CD4-positive, alpha-beta T cell treated with Interleukin-2 at 100 ng/mL for 4 hours (primary cell): Measurements from ENCODE around the gene SALL3.
"Not testable (repeated sequence)": the region's sequence is repeated elsewhere in the genome, so short reads cannot be mapped to it uniquely, and the experiment has no call there.

Experiments used
- DNase-seq: peaks from one replicate; pipeline ENCODE4 v3.0.0-alpha.2; 2020; ENCODE audit warnings: low spot score

The SALL3 gene

GRCh38 chr18:78979730-78980278 is at the start of gene SALL3:
SALL3 (plus strand) TSS chr18:78979818; CDS start chr18:78980275, 457 bp downstream.
- DNase-seq: no peak

DNA sequence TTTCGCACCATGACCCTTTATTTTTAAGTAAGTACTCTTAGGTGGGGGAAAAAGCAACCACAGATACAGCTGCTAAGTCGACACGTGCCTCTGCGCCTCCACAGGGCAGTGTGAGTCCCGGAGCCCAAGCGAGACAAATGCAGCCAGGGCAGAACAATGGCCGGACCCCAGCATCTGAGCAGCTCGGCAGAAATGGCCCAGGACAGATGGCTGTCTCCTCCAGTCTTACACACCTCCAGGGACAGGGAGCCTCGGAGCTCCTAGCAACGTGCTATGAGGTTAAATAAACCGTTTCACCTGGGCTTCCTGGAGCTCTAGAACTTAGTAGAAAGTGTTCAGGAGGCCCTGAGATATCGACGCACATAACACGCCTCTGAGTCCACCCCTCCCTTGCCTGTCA is 47.3 kb upstream of the SALL3 start:
- DNase-seq: no peak

GRCh38 chr18:78934003-78934402 is 45.6 kb upstream of the SALL3 start:
- no peak for DNase-seq

GRCh38 chr18:78934551-78935225 is 44.9 kb upstream of the SALL3 start:
- no peak for DNase-seq

DNA sequence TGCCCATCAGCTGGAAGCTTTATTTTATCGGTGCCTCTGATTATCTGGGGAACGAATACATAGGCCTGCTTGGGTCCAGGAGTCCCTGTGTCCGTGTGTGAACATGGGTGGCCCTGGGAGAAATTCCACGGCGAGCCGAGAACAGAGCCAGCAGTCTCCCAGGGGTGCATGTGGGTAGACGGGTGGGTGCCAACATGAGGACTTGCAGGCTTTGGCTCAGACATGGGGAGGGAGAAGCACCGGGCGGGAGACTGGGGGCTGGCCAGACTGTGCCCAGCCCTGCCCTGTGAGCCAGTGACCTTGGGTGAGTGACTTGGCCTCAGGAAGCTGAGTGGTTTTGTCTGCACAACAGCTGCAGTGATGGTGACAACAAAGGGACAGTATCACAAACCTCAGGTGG is 44.2 kb upstream of the SALL3 start:
- no peak for DNase-seq

DNA sequence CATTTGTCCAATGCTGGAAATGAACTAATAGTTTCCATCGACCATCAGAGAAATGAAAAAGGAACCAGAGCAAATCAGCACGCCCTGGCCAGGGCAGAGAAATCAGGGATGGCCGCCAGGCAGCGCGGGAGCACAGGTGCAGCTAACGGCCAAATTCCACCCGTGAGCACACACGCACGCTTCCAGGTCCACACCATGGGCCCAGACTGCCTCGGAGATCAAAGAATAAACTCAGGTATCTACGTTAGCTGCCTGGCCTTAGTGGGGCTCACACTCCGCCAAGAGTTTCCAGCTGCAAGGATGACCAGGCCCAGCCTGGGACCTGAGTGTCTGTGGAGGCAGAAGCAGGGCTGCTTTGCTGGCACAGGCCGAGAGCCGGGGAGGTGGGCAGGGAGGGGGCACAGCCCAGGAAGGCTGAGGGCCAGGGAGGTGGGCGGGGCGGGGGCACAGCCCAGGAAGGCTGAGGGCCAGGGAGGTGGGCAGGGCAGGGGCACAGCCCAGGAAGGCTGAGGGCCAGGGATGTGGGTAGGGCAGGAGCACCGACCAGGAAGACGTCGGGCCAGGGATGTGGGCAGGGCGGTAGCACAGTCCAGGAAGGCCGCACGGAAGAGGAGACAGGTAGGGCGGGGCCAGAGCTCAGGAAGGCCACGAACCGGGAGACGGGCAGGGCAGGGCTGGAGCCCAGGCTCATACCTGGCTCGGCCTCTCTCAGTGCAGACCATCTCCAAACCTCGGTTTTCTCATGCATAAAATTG is 43.2 kb upstream of the SALL3 start:
- no peak for DNase-seq

- DNase-seq: no peak
These were observed 42.5 kb upstream of the SALL3 start for GRCh38 chr18:78937166-78937565.

DNA sequence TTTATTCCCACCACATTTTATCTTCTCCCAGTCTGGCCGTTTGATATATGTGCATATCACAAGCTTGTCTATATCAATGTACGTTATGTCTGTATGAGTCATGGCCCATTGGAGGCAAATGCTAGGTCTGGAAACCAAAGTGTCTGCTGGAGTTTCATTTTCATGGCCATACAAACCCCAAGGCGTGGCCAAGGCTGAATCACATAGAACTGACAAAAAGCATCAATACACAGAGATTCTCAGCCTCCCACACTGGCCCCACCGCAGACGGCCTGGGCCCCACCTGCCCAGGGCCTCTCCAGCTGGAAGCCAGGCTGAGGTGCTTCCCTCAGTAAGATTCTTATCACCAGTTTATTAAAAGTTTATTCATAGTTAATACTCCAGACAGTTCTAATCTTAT is 40.5 kb upstream of the SALL3 start:
- no peak for DNase-seq

GRCh38 chr18:78939734-78940494 is 39.7 kb upstream of the SALL3 start:
- DNase-seq: no peak

- DNase-seq: not testable (repeated sequence)
These were observed 37.4 kb upstream of the SALL3 start for GRCh38 chr18:78942236-78942635.

GRCh38 chr18:78945628-78946027 is 34.0 kb upstream of the SALL3 start:
- no peak for DNase-seq

- no peak for DNase-seq
These were observed 32.3 kb upstream of the SALL3 start for GRCh38 chr18:78947291-78947690.

DNA sequence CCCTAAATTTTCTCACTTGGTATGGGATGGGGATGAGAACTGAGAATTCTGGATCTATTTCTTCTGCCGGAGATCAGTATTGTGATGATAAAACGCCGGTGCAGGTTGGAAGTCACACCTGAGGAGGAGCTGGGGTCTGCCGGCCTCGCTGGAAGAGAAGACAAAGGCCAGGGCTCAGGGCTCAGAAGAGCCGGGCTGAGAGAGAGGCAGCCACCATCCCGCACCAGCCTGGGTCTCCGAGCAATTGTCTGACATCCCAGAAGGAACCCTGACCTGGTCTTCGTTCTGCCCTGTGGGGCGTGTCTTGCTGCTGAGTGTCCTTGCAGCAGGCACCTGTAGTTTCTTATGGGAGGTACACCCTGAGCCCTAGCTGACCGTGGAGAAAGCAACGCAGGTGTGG is 31.4 kb upstream of the SALL3 start:
- no peak for DNase-seq

DNA sequence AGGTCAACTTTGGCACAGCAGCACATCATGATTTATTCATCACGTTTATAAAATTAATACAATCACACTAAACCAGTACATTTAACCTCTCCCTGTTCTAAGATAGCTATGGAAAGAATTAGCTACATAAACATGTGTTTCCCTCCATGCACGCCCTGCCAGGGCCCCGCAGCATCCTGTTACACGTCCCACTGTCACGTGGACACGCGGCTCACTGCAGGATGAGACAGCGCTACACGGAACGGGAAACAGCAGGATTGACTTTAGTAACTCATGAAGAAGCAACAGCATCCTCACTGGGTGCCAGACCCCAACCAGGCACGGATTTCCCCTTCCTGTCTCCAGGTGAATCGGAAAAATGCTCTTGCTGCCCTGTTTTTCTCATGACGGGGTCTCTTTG is 30.9 kb upstream of the SALL3 start:
- DNase-seq: no peak

- no peak for DNase-seq
These were observed 30.4 kb upstream of the SALL3 start for GRCh38 chr18:78949216-78949615.

GRCh38 chr18:78950386-78950785 is 29.2 kb upstream of the SALL3 start:
- DNase-seq: no peak

- no peak for DNase-seq
These were observed 26.1 kb upstream of the SALL3 start for GRCh38 chr18:78953566-78953965.

DNA sequence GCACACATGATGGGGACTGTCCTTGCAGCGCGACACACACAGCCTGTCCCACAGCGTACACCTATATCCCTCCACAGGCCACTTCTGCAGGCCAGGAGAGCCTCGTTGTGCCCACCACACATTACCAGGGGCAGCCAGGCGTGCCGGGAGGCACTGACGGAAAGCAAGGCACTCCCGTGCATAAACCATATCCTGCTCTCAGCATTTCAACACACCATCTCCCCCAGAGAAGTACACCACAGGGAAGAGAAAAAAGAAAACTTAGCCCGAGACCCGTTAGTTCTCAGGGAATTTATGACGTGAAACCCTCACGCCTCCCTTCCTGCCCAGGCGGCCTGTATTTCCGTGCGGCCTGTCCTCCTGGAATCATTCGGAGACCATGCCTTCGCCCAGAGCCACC is 24.6 kb upstream of the SALL3 start:
- no peak for DNase-seq

DNA sequence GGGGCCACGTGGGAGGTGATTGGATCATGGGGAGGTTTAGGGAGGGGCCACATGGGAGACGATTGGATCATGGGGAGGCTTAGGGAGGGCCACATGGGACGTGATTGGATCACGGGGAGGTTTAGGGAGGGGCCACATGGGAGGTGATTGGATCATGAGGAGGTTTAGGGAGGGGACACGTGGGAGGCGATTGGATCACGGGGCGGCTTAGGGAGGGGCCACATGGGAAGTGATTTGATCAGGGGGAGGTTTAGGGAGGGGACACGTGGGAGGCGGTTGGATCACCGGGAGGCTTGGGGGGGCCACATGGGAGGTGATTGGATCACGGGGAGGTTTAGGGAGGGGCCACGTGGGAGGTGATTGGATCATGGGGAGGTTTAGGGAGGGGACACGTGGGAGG is 22.5 kb upstream of the SALL3 start:
- DNase-seq: no peak

DNA sequence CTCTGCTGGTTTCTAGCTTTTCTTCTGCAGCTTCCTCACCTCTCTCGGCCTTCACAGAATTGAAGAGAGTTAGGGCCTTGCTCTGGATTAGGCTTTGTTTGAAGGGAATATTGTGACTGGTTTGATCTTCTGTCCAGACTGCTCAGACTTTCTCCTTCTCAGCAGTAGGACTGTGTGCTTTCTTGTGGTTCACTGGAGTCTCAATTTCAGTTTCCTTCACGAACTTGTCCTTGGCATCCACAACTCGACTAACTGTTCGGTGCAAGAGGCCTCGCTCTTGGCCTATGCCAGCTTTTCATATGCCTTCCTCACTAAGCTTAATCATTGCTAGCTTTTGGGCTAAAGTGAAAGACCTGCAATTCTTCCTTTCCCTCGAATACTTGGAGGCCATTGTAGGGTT is 18.9 kb upstream of the SALL3 start:
- DNase-seq: no peak

DNA sequence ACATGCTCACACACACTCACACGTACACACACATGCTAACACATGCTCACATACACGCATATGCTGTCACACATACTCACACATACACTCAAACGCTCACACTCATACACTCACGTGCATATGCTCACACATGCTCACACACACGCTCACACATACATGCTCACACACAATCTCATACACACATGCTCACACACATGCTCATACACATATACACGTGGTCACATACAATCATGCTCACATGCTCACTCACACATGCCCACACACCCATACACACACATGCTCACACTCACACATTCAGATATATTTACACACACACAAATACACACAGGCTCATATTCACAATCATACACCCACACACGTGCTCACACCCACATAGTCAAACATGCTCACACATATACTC is 17.5 kb upstream of the SALL3 start:
- no peak for DNase-seq

GRCh38 chr18:78964727-78965126 is 14.9 kb upstream of the SALL3 start:
- not testable (repeated sequence) for DNase-seq

DNA sequence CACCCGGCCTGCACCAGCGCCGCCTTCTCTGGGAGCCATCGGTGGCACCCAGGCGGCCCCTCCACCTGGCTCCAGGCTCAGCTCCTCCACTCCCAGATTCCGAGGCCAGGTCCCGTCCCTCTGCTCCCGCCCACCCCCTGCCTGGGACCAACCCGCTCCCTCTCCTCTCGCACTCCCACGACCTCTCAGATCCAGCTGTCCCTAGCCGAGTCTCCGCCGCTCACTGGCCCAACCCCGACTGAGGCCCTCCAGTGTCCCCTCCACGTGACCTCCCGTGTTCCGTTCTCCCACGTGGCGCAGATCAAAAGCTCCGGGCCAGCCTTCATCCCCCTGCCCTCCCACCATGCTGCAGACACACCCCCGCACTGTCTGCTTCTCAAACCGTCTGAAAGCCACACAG is 14.4 kb upstream of the SALL3 start:
- no peak for DNase-seq
